Endothelial cell of umbilical vein (primary cell): Measurements from ENCODE around the gene VAV2. TPM values are rescaled to one million over a fixed set of nuclear protein-coding genes. Genes with fewer than 3 reads are reported as not detected.

Source experiments
- BruUV-seq: library from RNA; stranded (reverse); fragments of 400-500 nt; replicated peaks from 2 replicates; lab custom pipeline; 2021; lab: Mats Ljungman, UMichigan
- CTCF ChIA-PET: fragments of 300-600, 350-600 bp; sonication (Branson Sonifier 250); formaldehyde crosslinking; loops from one replicate; lab custom pipeline; 2021; ENCODE audit warnings: antibody characterized with exemption, inconsistent platforms; lab: Charles Lee
- POLR2A ChIA-PET: fragments of 300-600, 350-600 bp; sonication (Branson Sonifier 250); formaldehyde crosslinking; loops from one replicate; lab custom pipeline; 2021; ENCODE audit warnings: antibody characterized with exemption, inconsistent platforms; lab: Charles Lee
- DNase-seq: peaks from one replicate; pipeline ENCODE4 v3.0.0-alpha.2; 2011; ENCODE audit warnings: low read depth, low spot score
- FAIRE-seq: peaks from 2 replicates; lab custom pipeline; 2011; peaks lifted over from hg19 to GRCh38; lab: Jason Lieb, UNC
- H2AFZ ChIP-seq: 2 replicates; pipeline ENCODE4 v1.6.0; 2012; ENCODE audit warnings: low read depth, low read length, control low read depth, inconsistent platforms
- H3K27ac ChIP-seq: 2 replicates; pipeline ENCODE4 v1.5.1; 2011; ENCODE audit warnings: low read depth, mild to moderate bottlenecking, control low read depth, low read length, moderate library complexity; ENCODE audit not compliant: insufficient read depth
- H3K27me3 ChIP-seq, 2 experiments: 2 replicates each; pipeline versions ENCODE4 v1.6.0 to v1.6.1; 2011; ENCODE audit warnings: low read length in 2 of 2, mixed read lengths in 1 of 2; ENCODE audit not compliant: control insufficient read depth in 2 of 2, insufficient read depth in 2 of 2
- H3K36me3 ChIP-seq, 2 experiments: 2 replicates in 1 of 2; 3 replicates in 1 of 2; pipeline ENCODE4 v1.5.1; 2011; ENCODE audit warnings: low read length in 2 of 2, mild to moderate bottlenecking in 1 of 2, moderate library complexity in 1 of 2; ENCODE audit not compliant: control insufficient read depth in 2 of 2, insufficient read depth in 2 of 2; ENCODE audit errors: extremely low read depth in 1 of 2
- H3K4me1 ChIP-seq: 3 replicates; pipeline ENCODE4 v1.5.1; 2011; ENCODE audit warnings: mild to moderate bottlenecking, low read length; ENCODE audit not compliant: control insufficient read depth, insufficient read depth; ENCODE audit errors: extremely low read depth
- H3K4me2 ChIP-seq: 2 replicates; pipeline ENCODE4 v1.6.1; 2011; ENCODE audit warnings: low read length, control low read depth, mixed read lengths; ENCODE audit not compliant: insufficient read depth
- H3K4me3 ChIP-seq, 3 experiments: fragments of 200-600 bp in 1 of 3; sonication (generic), shearing (Covaris generic) in 1 of 3; replicated peaks in 1 of 3; 2 replicates each; pipeline ENCODE4 v1.5.1; 2011 to 2016; ENCODE audit warnings: control low read depth in 3 of 3, low read length in 3 of 3, mild to moderate bottlenecking in 2 of 3, inconsistent platforms in 1 of 3, low read depth in 1 of 3, moderate library complexity in 1 of 3; ENCODE audit not compliant: insufficient read depth in 1 of 3
- H3K79me2 ChIP-seq: 2 replicates; pipeline ENCODE4 v1.6.0; 2012; ENCODE audit warnings: low read length, inconsistent platforms; ENCODE audit not compliant: control insufficient read depth, insufficient read depth
- H3K9ac ChIP-seq: replicated peaks from 2 replicates; pipeline ENCODE3; 2011; ENCODE audit warnings: low read length, control low read depth; ENCODE audit not compliant: insufficient read depth; ENCODE audit errors: extremely low read depth
- H3K9me1 ChIP-seq: replicated peaks from 3 replicates; pipeline ENCODE4 v1.6.0; 2011; ENCODE audit warnings: mild to moderate bottlenecking, low read length; ENCODE audit not compliant: control insufficient read depth, insufficient read depth; ENCODE audit errors: extremely low read depth
- H3K9me3 ChIP-seq: replicated peaks from 2 replicates; pipeline ENCODE4 v1.5.1; 2012; ENCODE audit warnings: low read length, inconsistent platforms; ENCODE audit not compliant: control insufficient read depth, insufficient read depth
- H4K20me1 ChIP-seq: replicated peaks from 2 replicates; pipeline ENCODE3; 2011; ENCODE audit warnings: mild to moderate bottlenecking, low read length; ENCODE audit not compliant: control insufficient read depth, insufficient read depth; ENCODE audit errors: extremely low read depth
- EZH2 ChIP-seq: IDR thresholded peaks from 2 replicates; pipeline ENCODE4 v1.6.1; 2012; ENCODE audit warnings: borderline replicate concordance, low read depth, mild to moderate bottlenecking, moderate library complexity, low read length, inconsistent platforms; ENCODE audit not compliant: severe bottlenecking
- FOS ChIP-seq: IDR thresholded peaks from 2 replicates; pipeline ENCODE4 v1.6.1; 2011; ENCODE audit warnings: mild to moderate bottlenecking, low read length, moderate library complexity, borderline replicate concordance; ENCODE audit not compliant: insufficient read depth
- GATA2 ChIP-seq: IDR thresholded peaks from 2 replicates; pipeline ENCODE4 v1.7.0; 2011; ENCODE audit warnings: low read depth, mild to moderate bottlenecking, moderate library complexity, mixed read lengths, low read length; ENCODE audit not compliant: insufficient read length, insufficient read depth
- JUN ChIP-seq: IDR thresholded peaks from 2 replicates; pipeline ENCODE4 v1.6.1; 2011; ENCODE audit warnings: borderline replicate concordance, low read depth; ENCODE audit not compliant: insufficient read length, insufficient read depth
- MAX ChIP-seq: IDR thresholded peaks from 2 replicates; pipeline ENCODE4 v1.6.1; 2011; ENCODE audit not compliant: insufficient read depth, insufficient read length
- MYC ChIP-seq: IDR thresholded peaks from one replicate; pipeline ENCODE4 v1.6.1; 2011; ENCODE audit warnings: mild to moderate bottlenecking, low read depth, low read length
- POLR2A ChIP-seq: IDR thresholded peaks from 2 replicates; pipeline ENCODE4 v1.6.1; 2012; ENCODE audit warnings: low read depth, mild to moderate bottlenecking, control low read depth, low read length
- POLR2AphosphoS5 ChIP-seq: IDR thresholded peaks from 2 replicates; pipeline ENCODE4 v1.6.1; 2012; ENCODE audit warnings: low read depth, mild to moderate bottlenecking, control low read depth, low read length, moderate library complexity; ENCODE audit not compliant: insufficient read depth
- dilution Hi-C: fragments of 300-500 bp; cut with MboI; formaldehyde crosslinking; loops from one replicate; pipeline ENCODE4 v1.15.0; 2019; ENCODE audit warnings: low sequenced_read_pairs; ENCODE audit not compliant: extremely low pct_ligation_motif_present
- intact Hi-C: fragments of 100-400 bp; cut with micrococcal nuclease; formaldehyde crosslinking; loops from one replicate; pipeline ENCODE4 v1.10.0; 2022
- polyA plus RNA-seq, 4 experiments: library from polyadenylated mRNA; depleted of rRNA in 3 of 4; stranded (reverse) in 3 of 4; unstranded in 1 of 4; fragments of >200 nt; gene quantifications; 2 replicates each; pipeline versions ENCODE4 v1.2.1 to v1.2.3, GENCODE V29; 2011 to 2012; ENCODE audit warnings: missing spikeins in 1 of 4
- total RNA-seq: library from RNA; stranded (reverse); gene quantifications from 2 replicates; pipeline ENCODE4 v1.2.3, GENCODE V29; 2021
- TF ChIP-seq, protein P1 (sequence below), 2 donors: IDR thresholded peaks; 1 replicate in 1 of 2; 2 replicates in 1 of 2; pipeline ENCODE4 v1.5.1; 2011; ENCODE audit warnings: low read length in 2 of 2, mild to moderate bottlenecking in 2 of 2, moderate library complexity in 2 of 2, control low read depth in 1 of 2, inconsistent platforms in 1 of 2, low read depth in 1 of 2; ENCODE audit not compliant: insufficient read depth in 1 of 2; ENCODE audit errors: extremely low read depth in 1 of 2

The VAV2 gene
- total and polyA plus RNA-seq, 2 donors (not counting 3 experiments of a cell fraction or from before 2014, with no cell fraction given): 10.6 to 30.6 TPM

- intact Hi-C loops: no loop called here
- ChIA-PET POLR2A (no interaction called here), CTCF (no interaction called here)
- no peak for TF ChIP-seq EZH2
- no peak for TF ChIP-seq POLR2A
- TF ChIP-seq FOS: no peak
- no peak for TF ChIP-seq JUN
- TF ChIP-seq MYC: no peak
- TF ChIP-seq, protein P1, sequence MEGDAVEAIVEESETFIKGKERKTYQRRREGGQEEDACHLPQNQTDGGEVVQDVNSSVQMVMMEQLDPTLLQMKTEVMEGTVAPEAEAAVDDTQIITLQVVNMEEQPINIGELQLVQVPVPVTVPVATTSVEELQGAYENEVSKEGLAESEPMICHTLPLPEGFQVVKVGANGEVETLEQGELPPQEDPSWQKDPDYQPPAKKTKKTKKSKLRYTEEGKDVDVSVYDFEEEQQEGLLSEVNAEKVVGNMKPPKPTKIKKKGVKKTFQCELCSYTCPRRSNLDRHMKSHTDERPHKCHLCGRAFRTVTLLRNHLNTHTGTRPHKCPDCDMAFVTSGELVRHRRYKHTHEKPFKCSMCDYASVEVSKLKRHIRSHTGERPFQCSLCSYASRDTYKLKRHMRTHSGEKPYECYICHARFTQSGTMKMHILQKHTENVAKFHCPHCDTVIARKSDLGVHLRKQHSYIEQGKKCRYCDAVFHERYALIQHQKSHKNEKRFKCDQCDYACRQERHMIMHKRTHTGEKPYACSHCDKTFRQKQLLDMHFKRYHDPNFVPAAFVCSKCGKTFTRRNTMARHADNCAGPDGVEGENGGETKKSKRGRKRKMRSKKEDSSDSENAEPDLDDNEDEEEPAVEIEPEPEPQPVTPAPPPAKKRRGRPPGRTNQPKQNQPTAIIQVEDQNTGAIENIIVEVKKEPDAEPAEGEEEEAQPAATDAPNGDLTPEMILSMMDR (IDR thresholded peaks at IDR 0.05; ENCODE audit: extremely low read depth in 1 of 2, insufficient read depth in 1 of 2, low read depth in 1 of 2, low read length in 2 of 2): no peak
- no peak for TF ChIP-seq POLR2AphosphoS5
- TF ChIP-seq GATA2: no peak
- no peak for TF ChIP-seq MAX
- Histone ChIP-seq H3K9ac (no peak overlapping the region), H3K4me3 (no peak overlapping the region), H3K9me1 (no peaks in the 10 kb centered on the region), H3K36me3 (no peaks in the 10 kb centered on the region), H2AFZ (no peak overlapping the region), H3K9me3 (no peaks in the 10 kb centered on the region), H3K27me3 (no peaks in the 10 kb centered on the region), H3K4me1 (no peaks in the 10 kb centered on the region), H3K27ac (no peak overlapping the region), H3K79me2 (peaks cover 38% of the 10 kb centered on the region), H3K4me2 (no peak overlapping the region), H4K20me1 (no peaks in the 10 kb centered on the region)
- FAIRE-seq: no peak
- dilution Hi-C loops: no loop called here
- no peak for DNase-seq
- BruUV-seq: no TSS peak
These were observed 87.6 kb downstream of the VAV2 start for GRCh38 chr9:133904346-133905090.
